HFFc6 (cell line): ENCODE results near the gene RASSF3. TPM values are rescaled to one million over a fixed set of nuclear protein-coding genes. Genes with fewer than 3 reads are reported as not detected.
"Not testable (repeated sequence)": the region's sequence is repeated elsewhere in the genome, so short reads cannot be mapped to it uniquely, and the experiment has no call there.

Experiments used
- DNase-seq: peaks from one replicate; pipeline ENCODE4 v3.0.0-alpha.2; 2018
- H3K27ac Mint-ChIP-seq: 2 replicates; pipeline ENCODE4 v1.8.0; 2020; ENCODE audit warnings: mild to moderate bottlenecking, mixed read lengths
- H3K27me3 Mint-ChIP-seq: 2 replicates; pipeline ENCODE4 v1.8.0; 2021; ENCODE audit warnings: mild to moderate bottlenecking, moderate library complexity, mixed read lengths; ENCODE audit not compliant: insufficient read depth
- H3K36me3 Mint-ChIP-seq: 2 replicates; pipeline ENCODE4 v1.8.0; 2021; ENCODE audit warnings: low read depth, mixed read lengths
- H3K4me1 Mint-ChIP-seq: 2 replicates; pipeline ENCODE4 v1.8.0; 2020; ENCODE audit warnings: low read depth, mixed read lengths
- H3K4me3 Mint-ChIP-seq: 2 replicates; pipeline ENCODE4 v1.8.0; 2020; ENCODE audit warnings: mild to moderate bottlenecking, moderate library complexity, mixed read lengths
- H3K9me3 Mint-ChIP-seq: 2 replicates; pipeline ENCODE4 v1.8.0; 2020; ENCODE audit warnings: mild to moderate bottlenecking, mixed read lengths
- total RNA-seq, 6 experiments: library from RNA; stranded (reverse); fragmentation: NEBNext Ultra II Directional; extraction: Animal tissue kit (Norgen Biotek cat#: 25700); gene quantifications; 2 replicates in 1 of 6; 3 replicates in 5 of 6; pipeline ENCODE4 v1.2.3, GENCODE V29; 2021
- TF ChIP-seq, protein P1 (sequence below): fragments of 200-600 bp; sonication (generic); IDR thresholded peaks from 2 replicates; pipeline ENCODE4 v1.5.0; 2021; ENCODE audit warnings: antibody characterized with exemption, mild to moderate bottlenecking

The RASSF3 gene
- total RNA-seq, 6 experiments from 2014 or later, result 16.9 to 23.3 (median 20.6) TPM

DNA sequence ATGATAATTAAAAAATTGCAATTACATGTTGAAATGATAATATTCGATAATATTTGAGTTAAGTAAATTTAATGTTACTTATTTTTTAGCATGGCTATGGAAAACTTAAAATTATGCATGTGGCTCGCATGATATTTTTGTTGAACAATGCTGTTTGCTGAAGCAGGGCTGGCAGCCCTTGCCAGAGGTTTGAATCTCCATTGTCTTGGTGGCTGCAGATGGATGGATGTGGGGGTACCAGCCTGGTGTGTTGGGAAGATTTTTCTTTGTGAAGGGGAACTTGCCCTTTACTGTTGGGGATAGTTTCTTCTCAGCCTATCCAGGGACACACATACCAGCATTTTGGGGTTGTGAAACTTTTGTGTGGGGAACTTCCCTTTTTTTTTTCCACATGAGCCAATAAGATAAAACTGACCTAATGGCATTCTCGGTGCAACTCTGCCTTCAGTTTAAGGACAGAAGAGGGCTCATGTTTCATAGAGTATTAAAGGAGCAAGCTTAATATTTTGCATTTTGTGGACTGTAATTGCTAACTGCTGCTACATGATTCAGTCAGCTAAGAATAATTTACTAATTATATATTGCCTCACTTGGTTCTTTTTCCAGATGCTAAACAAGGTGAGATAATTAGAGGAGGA is 8.8 kb downstream of the RASSF3 start:
- Mint-ChIP-seq H3K36me3 (peaks cover 6% of the 10 kb centered on the region), H3K27me3 (no peaks in the 10 kb centered on the region), H3K4me3 (no peak overlapping the region; the same call in 1 of the 2 replicates), H3K4me1 (peaks cover 46% of the 10 kb centered on the region), H3K9me3 (no peaks in the 10 kb centered on the region), H3K27ac (peak overlapping the region; percentile 74)
- DNase-seq, result peak; percentile 20
- TF ChIP-seq, protein P1, sequence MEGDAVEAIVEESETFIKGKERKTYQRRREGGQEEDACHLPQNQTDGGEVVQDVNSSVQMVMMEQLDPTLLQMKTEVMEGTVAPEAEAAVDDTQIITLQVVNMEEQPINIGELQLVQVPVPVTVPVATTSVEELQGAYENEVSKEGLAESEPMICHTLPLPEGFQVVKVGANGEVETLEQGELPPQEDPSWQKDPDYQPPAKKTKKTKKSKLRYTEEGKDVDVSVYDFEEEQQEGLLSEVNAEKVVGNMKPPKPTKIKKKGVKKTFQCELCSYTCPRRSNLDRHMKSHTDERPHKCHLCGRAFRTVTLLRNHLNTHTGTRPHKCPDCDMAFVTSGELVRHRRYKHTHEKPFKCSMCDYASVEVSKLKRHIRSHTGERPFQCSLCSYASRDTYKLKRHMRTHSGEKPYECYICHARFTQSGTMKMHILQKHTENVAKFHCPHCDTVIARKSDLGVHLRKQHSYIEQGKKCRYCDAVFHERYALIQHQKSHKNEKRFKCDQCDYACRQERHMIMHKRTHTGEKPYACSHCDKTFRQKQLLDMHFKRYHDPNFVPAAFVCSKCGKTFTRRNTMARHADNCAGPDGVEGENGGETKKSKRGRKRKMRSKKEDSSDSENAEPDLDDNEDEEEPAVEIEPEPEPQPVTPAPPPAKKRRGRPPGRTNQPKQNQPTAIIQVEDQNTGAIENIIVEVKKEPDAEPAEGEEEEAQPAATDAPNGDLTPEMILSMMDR, result no peak

DNA sequence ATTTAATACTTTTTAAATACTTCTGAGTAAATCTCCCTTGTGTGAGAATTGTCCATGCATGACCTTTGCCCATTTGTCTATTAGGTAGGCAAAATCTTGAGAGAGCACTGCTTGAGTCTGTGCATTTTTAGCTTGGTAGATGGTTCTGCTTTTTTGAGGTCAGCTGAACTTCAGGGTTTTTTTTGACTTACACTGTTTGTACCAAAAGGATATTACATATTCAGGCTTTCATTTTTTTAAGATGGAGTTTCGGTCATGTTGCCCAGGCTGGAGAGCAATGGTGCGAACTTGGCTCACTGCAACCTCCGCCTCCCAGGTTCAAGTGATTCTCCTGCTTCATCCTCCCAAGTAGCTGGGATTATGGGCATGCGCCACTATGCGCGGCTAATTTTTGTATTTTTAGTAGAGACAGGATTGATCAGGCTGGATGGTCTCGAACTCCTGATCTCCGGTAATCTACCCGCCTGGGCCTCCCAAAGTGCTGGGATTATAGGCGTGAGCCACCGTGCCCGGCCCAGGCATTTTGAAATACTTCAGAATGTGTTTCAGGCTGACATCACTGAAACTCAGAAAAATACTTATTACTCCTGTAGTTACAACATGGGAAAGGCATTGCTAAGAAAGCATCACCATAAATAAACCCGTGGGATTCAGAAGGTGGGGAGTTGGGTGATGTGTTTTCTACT is 11.1 kb downstream of the RASSF3 start:
- TF ChIP-seq, protein P1, result no peak
- H3K27ac Mint-ChIP-seq, result peak overlapping the region; percentile 40; the same call in 1 of the 2 replicates
- H3K4me1 Mint-ChIP-seq, result peaks cover 49% of the 10 kb centered on the region
- H3K27me3 Mint-ChIP-seq, result no peaks in the 10 kb centered on the region; the same call in 1 of the 2 replicates
- no peak overlapping the region for H3K4me3 Mint-ChIP-seq
- no peaks in the 10 kb centered on the region for H3K36me3 Mint-ChIP-seq
- no peaks in the 10 kb centered on the region for H3K9me3 Mint-ChIP-seq
- DNase-seq, result peak; percentile 15

DNA sequence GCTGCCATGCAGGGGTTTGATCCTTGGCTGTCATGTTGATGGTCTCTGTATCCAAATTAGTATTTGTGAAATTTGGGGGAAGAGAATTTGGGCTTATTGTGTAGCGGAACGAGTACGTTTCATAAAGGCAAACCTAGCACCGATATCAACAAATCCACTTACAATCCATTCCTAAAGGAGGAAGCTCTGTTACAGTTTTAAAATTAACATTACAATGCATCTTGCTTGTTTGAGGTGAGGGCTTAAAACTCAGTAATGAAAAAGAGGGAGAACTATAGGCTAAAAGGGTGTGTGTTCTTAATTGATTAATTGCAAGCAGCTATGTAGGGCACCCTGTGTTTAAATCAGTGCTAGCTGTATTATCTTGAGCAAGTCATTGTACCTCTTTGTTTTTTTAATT is 13.7 kb downstream of the RASSF3 start:
- Mint-ChIP-seq H3K27ac (peak overlapping the region; percentile 26; the same call in 1 of the 2 replicates), H3K9me3 (no peaks in the 10 kb centered on the region), H3K36me3 (no peaks in the 10 kb centered on the region), H3K4me1 (peaks cover 60% of the 10 kb centered on the region), H3K4me3 (peak overlapping the region; percentile 22; the same call in 1 of the 2 replicates), H3K27me3 (no peaks in the 10 kb centered on the region; the same call in 1 of the 2 replicates)
- DNase-seq, result no peak
- TF ChIP-seq, protein P1, result no peak

- H3K36me3 Mint-ChIP-seq, result peaks cover 2% of the 10 kb centered on the region; the same call in 1 of the 2 replicates
- TF ChIP-seq, protein P1, result no peak
- H3K9me3 Mint-ChIP-seq, result no peaks in the 10 kb centered on the region
- peak; percentile 87 for DNase-seq
- peak overlapping the region; percentile 96 for H3K27ac Mint-ChIP-seq
- H3K27me3 Mint-ChIP-seq, result no peaks in the 10 kb centered on the region; the same call in 1 of the 2 replicates
- peak overlapping the region; percentile 88 for H3K4me3 Mint-ChIP-seq
- peaks cover 52% of the 10 kb centered on the region for H3K4me1 Mint-ChIP-seq
These were observed 15.2 kb downstream of the RASSF3 start for GRCh38 chr12:64625243-64626077.

GRCh38 chr12:64626588-64626987 is 16.3 kb downstream of the RASSF3 start:
- H3K36me3 Mint-ChIP-seq, H3K9me3 Mint-ChIP-seq, H3K4me3 Mint-ChIP-seq, DNase-seq, H3K27me3 Mint-ChIP-seq: not testable (repeated sequence)
- Mint-ChIP-seq H3K4me1 (peaks cover 59% of the 10 kb centered on the region), H3K27ac (peak overlapping the region; percentile 55)
